ENCODE results near the gene HPS4. TPM values are rescaled to one million over a fixed set of nuclear protein-coding genes. Genes with fewer than 3 reads are reported as not detected.

Gene HPS4
- total RNA-seq, 1 donor from 2014 or later = 95.5 TPM

- TF ChIP-seq CTCF (IDR thresholded peaks at IDR 0.05) = no peak
- no peak for TF ChIP-seq EZH2phosphoT487 (IDR thresholded peaks at IDR 0.05)
Measured at GRCh38 chr22:26464312-26464711, 19.3 kb downstream of the HPS4 start.

GRCh38 chr22:26463688-26464087 is 19.9 kb downstream of the HPS4 start:
- Histone ChIP-seq H3K9ac (peak overlapping the region; percentile 18), H3F3A (ENCODE audit: low read depth) (no peaks in the 10 kb centered on the region), H3K9me3 (ENCODE audit: low read depth) (no peaks in the 10 kb centered on the region), H3K4me1 (peaks cover 12% of the 10 kb centered on the region), H3K4me2 (peak overlapping the region; percentile 62), H3K27ac (no peak overlapping the region), H3K36me3 (no peaks in the 10 kb centered on the region), H4K20me1 (ENCODE audit: low read depth) (peaks cover 44% of the 10 kb centered on the region), H2AFZ (replicated peaks) (no peak overlapping the region), H3K79me2 (ENCODE audit: low read depth) (peaks cover 15% of the 10 kb centered on the region), H3K27me3 (no peaks in the 10 kb centered on the region), H3K4me3 (no peak overlapping the region)
- DNase-seq (ENCODE audit: low spot score) = no peak
- Mint-ChIP-seq H3K4me1 (peaks cover 43% of the 10 kb centered on the region), H3K27ac (peak overlapping the region; percentile 96), H3K4me3 (peak overlapping the region; percentile 70), H3K9me3 (no peaks in the 10 kb centered on the region), H3K36me3 (peaks cover 29% of the 10 kb centered on the region), H3K27me3 (ENCODE audit: insufficient read depth, low read depth) (peaks cover 2% of the 10 kb centered on the region)
- TF ChIP-seq EZH2 (IDR thresholded peaks at IDR 0.05) (no peak), CTCF (IDR thresholded peaks at IDR 0.05) (no peak), EZH2phosphoT487 (IDR thresholded peaks at IDR 0.05) (no peak)

More at GRCh38 chr22:26464312-26464711, 19.3 kb downstream of the HPS4 start:
- Histone ChIP-seq H3K4me2 (no peak overlapping the region), H3K9me3 (ENCODE audit: low read depth) (no peaks in the 10 kb centered on the region), H3K4me3 (no peak overlapping the region), H3K4me1 (peaks cover 12% of the 10 kb centered on the region), H4K20me1 (ENCODE audit: low read depth) (peaks cover 40% of the 10 kb centered on the region), H3K27ac (no peak overlapping the region), H3F3A (ENCODE audit: low read depth) (no peaks in the 10 kb centered on the region), H3K79me2 (ENCODE audit: low read depth) (peaks cover 15% of the 10 kb centered on the region), H2AFZ (replicated peaks) (no peak overlapping the region), H3K36me3 (no peaks in the 10 kb centered on the region), H3K9ac (no peak overlapping the region), H3K27me3 (no peaks in the 10 kb centered on the region)
- no peak for DNase-seq (ENCODE audit: low spot score)
- H3K27ac Mint-ChIP-seq = peak overlapping the region; percentile 59
- no peaks in the 10 kb centered on the region for H3K9me3 Mint-ChIP-seq
- peaks cover 43% of the 10 kb centered on the region for H3K4me1 Mint-ChIP-seq
- H3K4me3 Mint-ChIP-seq = no peak overlapping the region
- peaks cover 2% of the 10 kb centered on the region for H3K27me3 Mint-ChIP-seq (ENCODE audit: insufficient read depth, low read depth)
- peaks cover 32% of the 10 kb centered on the region for H3K36me3 Mint-ChIP-seq

- Histone ChIP-seq H4K20me1 (ENCODE audit: low read depth) (peaks cover 44% of the 10 kb centered on the region), H3K27ac (no peak overlapping the region), H3K36me3 (no peaks in the 10 kb centered on the region), H3F3A (ENCODE audit: low read depth) (no peaks in the 10 kb centered on the region), H3K9me3 (ENCODE audit: low read depth) (no peaks in the 10 kb centered on the region), H3K79me2 (ENCODE audit: low read depth) (peaks cover 15% of the 10 kb centered on the region), H2AFZ (replicated peaks) (no peak overlapping the region), H3K4me1 (peaks cover 12% of the 10 kb centered on the region), H3K27me3 (no peaks in the 10 kb centered on the region), H3K4me2 (peak overlapping the region; percentile 62), H3K4me3 (no peak overlapping the region), H3K9ac (peak overlapping the region; percentile 18)
- Mint-ChIP-seq H3K36me3 (peaks cover 26% of the 10 kb centered on the region), H3K27me3 (ENCODE audit: insufficient read depth, low read depth) (peaks cover 4% of the 10 kb centered on the region), H3K4me1 (peaks cover 43% of the 10 kb centered on the region), H3K9me3 (no peaks in the 10 kb centered on the region), H3K4me3 (peak overlapping the region; percentile 70), H3K27ac (peak overlapping the region; percentile 96)
- DNase-seq (ENCODE audit: low spot score) = peak; percentile 66
- no peak for TF ChIP-seq EZH2 (IDR thresholded peaks at IDR 0.05)
- TF ChIP-seq CTCF (IDR thresholded peaks at IDR 0.05) = no peak
- TF ChIP-seq EZH2phosphoT487 (IDR thresholded peaks at IDR 0.05) = no peak
Measured at GRCh38 chr22:26463101-26463661, 20.4 kb downstream of the HPS4 start.
